ENCODE measurements around the gene PGPEP1. TPM values are rescaled to one million over a fixed set of nuclear protein-coding genes. Genes with fewer than 3 reads are reported as not detected.
"Not testable (repeated sequence)": the region's sequence is repeated elsewhere in the genome, so short reads cannot be mapped to it uniquely, and the experiment has no call there.

Gene PGPEP1
- polyA plus RNA-seq, 3 donors, result 10.3 to 25.1 (median 10.3) TPM

GRCh38 chr19:18362934-18363542 is 22.6 kb downstream of the PGPEP1 start:
- peaks cover 0 to 7% (median 0%) of the 10 kb centered on the region in 7 donors for H3K9me3 Mint-ChIP-seq
- H3K4me3 ChIP-seq (replicated peaks in 1 of 3; ENCODE audit: low read depth in 2 of 3, low read length in 3 of 3), result no peak overlapping the region
- no peak overlapping the region for H3K9ac ChIP-seq (ENCODE audit: insufficient read depth, low read length, poor library complexity, severe bottlenecking)
- H3K36me3 Mint-ChIP-seq, result peaks cover 69 to 87% of the 10 kb centered on the region in 2 donors
- H3K4me1 ChIP-seq (ENCODE audit: control insufficient read depth in 1 of 2, insufficient read depth in 2 of 2, low read length in 2 of 2), result peaks cover 26 to 31% of the 10 kb centered on the region in 2 donors
- H3K27me3 Mint-ChIP-seq (ENCODE audit: low read depth in 3 of 3), result peaks cover 0 to 4% (median 3%) of the 10 kb centered on the region in 3 donors
- no peaks in the 10 kb centered on the region for H4K20me1 ChIP-seq (ENCODE audit: insufficient read depth, low read length)
- no peak overlapping the region for H3K4me3 Mint-ChIP-seq
- no peak overlapping the region for H3K4me2 ChIP-seq (replicated peaks; ENCODE audit: extremely low read depth, low read length, poor library complexity, severe bottlenecking)
- H2AFZ ChIP-seq (ENCODE audit: insufficient read depth, low read depth, low read length, poor library complexity, severe bottlenecking), result no peak overlapping the region
- 92% methylated on average over 2 of the region's 17 CpGs for WGBS (ENCODE audit: insufficient coverage)
- peaks cover 21 to 46% of the 10 kb centered on the region in 2 donors for H3K36me3 ChIP-seq (replicated peaks in 1 of 2; ENCODE audit: control insufficient read depth in 1 of 2, insufficient read depth in 2 of 2, low read length in 2 of 2)
- H3K4me1 Mint-ChIP-seq, result peaks cover 38% of the 10 kb centered on the region
- intact Hi-C loops (cut with micrococcal nuclease), result no loop called here
- H3K27ac ChIP-seq (ENCODE audit: low read depth in 1 of 2, low read length in 2 of 2), result no peak overlapping the region
- no peaks in the 10 kb centered on the region for H3K9me3 ChIP-seq (replicated peaks in 1 of 2; ENCODE audit: control insufficient read depth in 1 of 2, insufficient read depth in 1 of 2, low read length in 2 of 2)
- H3K27ac Mint-ChIP-seq, result peak overlapping the region in 3 of 7 donors; percentile 70 to 91 (median 89)
- TF ChIP-seq CTCF (IDR thresholded peaks at IDR 0.05), result no peak
- H3K27me3 ChIP-seq (ENCODE audit: control insufficient read depth in 2 of 2, insufficient read depth in 2 of 2, low read length in 2 of 2), result no peaks in the 10 kb centered on the region
- no peak for DNase-seq
- H3K79me2 ChIP-seq (ENCODE audit: insufficient read depth, low read length), result no peaks in the 10 kb centered on the region

GRCh38 chr19:18363787-18364186 is 23.4 kb downstream of the PGPEP1 start:
- H3K9me3 ChIP-seq (replicated peaks in 1 of 2; ENCODE audit: control insufficient read depth in 1 of 2, insufficient read depth in 1 of 2, low read length in 2 of 2), result no peaks in the 10 kb centered on the region
- H3K36me3 ChIP-seq (replicated peaks in 1 of 2; ENCODE audit: control insufficient read depth in 1 of 2, insufficient read depth in 2 of 2, low read length in 2 of 2), result peaks cover 18 to 39% of the 10 kb centered on the region in 2 donors
- no peaks in the 10 kb centered on the region for H3K27me3 ChIP-seq (ENCODE audit: control insufficient read depth in 2 of 2, insufficient read depth in 2 of 2, low read length in 2 of 2)
- no peaks in the 10 kb centered on the region for H4K20me1 ChIP-seq (ENCODE audit: insufficient read depth, low read length)
- H3K4me1 ChIP-seq (ENCODE audit: control insufficient read depth in 1 of 2, insufficient read depth in 2 of 2, low read length in 2 of 2), result peaks cover 26 to 31% of the 10 kb centered on the region in 2 donors
- Mint-ChIP-seq H3K36me3 (peaks cover 62 to 80% of the 10 kb centered on the region in 2 donors), H3K4me1 (peaks cover 38% of the 10 kb centered on the region), H3K27me3 (ENCODE audit: low read depth in 3 of 3) (peaks cover 0 to 4% (median 3%) of the 10 kb centered on the region in 3 donors), H3K9me3 (peaks cover 0 to 7% (median 0%) of the 10 kb centered on the region in 7 donors), H3K27ac (peak overlapping the region in 5 of 7 donors; percentile 50 to 94 (median 89)), H3K4me3 (no peak overlapping the region)
- DNase-seq, result no peak
- no peak for TF ChIP-seq CTCF (IDR thresholded peaks at IDR 0.05)
- H3K4me3 ChIP-seq (replicated peaks in 1 of 3; ENCODE audit: low read depth in 2 of 3, low read length in 3 of 3), result no peak overlapping the region
- no peak overlapping the region for H3K27ac ChIP-seq (ENCODE audit: low read depth in 1 of 2, low read length in 2 of 2)
- no peaks in the 10 kb centered on the region for H3K79me2 ChIP-seq (ENCODE audit: insufficient read depth, low read length)
- intact Hi-C loops (cut with micrococcal nuclease), result no loop called here
- WGBS (ENCODE audit: insufficient coverage), result 67% methylated on average over 1 of the region's 6 CpGs
- no peak overlapping the region for H3K9ac ChIP-seq (ENCODE audit: insufficient read depth, low read length, poor library complexity, severe bottlenecking)
- H2AFZ ChIP-seq (ENCODE audit: insufficient read depth, low read depth, low read length, poor library complexity, severe bottlenecking), result no peak overlapping the region
- no peak overlapping the region for H3K4me2 ChIP-seq (replicated peaks; ENCODE audit: extremely low read depth, low read length, poor library complexity, severe bottlenecking)

- DNase-seq; H3K9me3 ChIP-seq (replicated peaks in 1 of 2; ENCODE audit: control insufficient read depth in 1 of 2, insufficient read depth in 1 of 2, low read length in 2 of 2); intact Hi-C loops (cut with micrococcal nuclease); H2AFZ ChIP-seq (ENCODE audit: insufficient read depth, low read depth, low read length, poor library complexity, severe bottlenecking); H4K20me1 ChIP-seq (ENCODE audit: insufficient read depth, low read length); H3K9me3 Mint-ChIP-seq; H3K27me3 Mint-ChIP-seq (ENCODE audit: low read depth in 3 of 3); H3K79me2 ChIP-seq (ENCODE audit: insufficient read depth, low read length); H3K27me3 ChIP-seq (ENCODE audit: control insufficient read depth in 2 of 2, insufficient read depth in 2 of 2, low read length in 2 of 2): not testable (repeated sequence)
- Mint-ChIP-seq H3K36me3 (peaks cover 58 to 78% of the 10 kb centered on the region in 2 donors), H3K4me1 (peaks cover 38% of the 10 kb centered on the region), H3K4me3 (peak overlapping the region; percentile 61 to 72), H3K27ac (peak overlapping the region; percentile 77 to 94 (median 89))
- peak overlapping the region; percentile 38 for H3K9ac ChIP-seq (ENCODE audit: insufficient read depth, low read length, poor library complexity, severe bottlenecking)
- WGBS (ENCODE audit: insufficient coverage), result 82% methylated on average over 6 of the region's 11 CpGs
- peaks cover 26 to 31% of the 10 kb centered on the region in 2 donors for H3K4me1 ChIP-seq (ENCODE audit: control insufficient read depth in 1 of 2, insufficient read depth in 2 of 2, low read length in 2 of 2)
- H3K27ac ChIP-seq (ENCODE audit: low read depth in 1 of 2, low read length in 2 of 2), result peak overlapping the region; percentile 29 to 76
- H3K4me3 ChIP-seq (replicated peaks in 1 of 3; ENCODE audit: low read depth in 2 of 3, low read length in 3 of 3), result peak overlapping the region in 1 of 3 experiments; percentile 42
- peaks cover 20 to 33% of the 10 kb centered on the region in 2 donors for H3K36me3 ChIP-seq (replicated peaks in 1 of 2; ENCODE audit: control insufficient read depth in 1 of 2, insufficient read depth in 2 of 2, low read length in 2 of 2)
- peak overlapping the region; percentile 55 for H3K4me2 ChIP-seq (replicated peaks; ENCODE audit: extremely low read depth, low read length, poor library complexity, severe bottlenecking)
Measured at GRCh38 chr19:18364277-18364825, 24.0 kb downstream of the PGPEP1 start.

Data from CD14-positive monocyte (primary cell).